HL-60 (cell line): ENCODE results near the gene TTC39B.

Source experiments
- DNase-seq, 2 experiments: peaks; one replicate each; pipeline ENCODE4 v3.0.0-alpha.2; 2010 to 2020; ENCODE audit warnings: low read depth in 1 of 2, low spot score in 1 of 2
- H3K27ac ChIP-seq: fragments of 250-450 bp; sonication (Bioruptor Pico); replicated peaks from 2 replicates; pipeline ENCODE4 v1.5.1; 2020; ENCODE audit warnings: mild to moderate bottlenecking, moderate library complexity
- H3K27me3 ChIP-seq: fragments of 250-450 bp; sonication (Bioruptor Pico); 2 replicates; pipeline ENCODE4 v1.5.1; 2021; ENCODE audit warnings: mild to moderate bottlenecking, moderate library complexity; ENCODE audit not compliant: insufficient read depth, poor library complexity, severe bottlenecking
- H3K4me3 ChIP-seq: replicated peaks from 2 replicates; pipeline ENCODE4 v1.5.1; 2011; ENCODE audit warnings: mild to moderate bottlenecking, control low read depth, low read length; ENCODE audit not compliant: insufficient read depth
- GABPA ChIP-seq: IDR thresholded peaks from 2 replicates; pipeline ENCODE4 v1.6.1; 2012; ENCODE audit warnings: low read depth
- POLR2AphosphoS5 ChIP-seq: IDR thresholded peaks from 2 replicates; pipeline ENCODE4 v1.6.1; 2012; ENCODE audit warnings: low read depth
- SPI1 ChIP-seq: IDR thresholded peaks from 2 replicates; pipeline ENCODE4 v1.6.1; 2012; ENCODE audit warnings: low read depth, mild to moderate bottlenecking, borderline replicate concordance
- TF ChIP-seq, protein P1 (sequence below): IDR thresholded peaks from one replicate; pipeline ENCODE4 v1.5.1; 2011; ENCODE audit warnings: low read length, control low read depth, inconsistent platforms; ENCODE audit not compliant: insufficient read depth
- TF ChIP-seq, protein P2 (sequence below): IDR thresholded peaks from 2 replicates; pipeline ENCODE4 v1.6.1; 2012; ENCODE audit warnings: low read depth; ENCODE audit not compliant: insufficient replicate concordance

TTC39B gene

DNA sequence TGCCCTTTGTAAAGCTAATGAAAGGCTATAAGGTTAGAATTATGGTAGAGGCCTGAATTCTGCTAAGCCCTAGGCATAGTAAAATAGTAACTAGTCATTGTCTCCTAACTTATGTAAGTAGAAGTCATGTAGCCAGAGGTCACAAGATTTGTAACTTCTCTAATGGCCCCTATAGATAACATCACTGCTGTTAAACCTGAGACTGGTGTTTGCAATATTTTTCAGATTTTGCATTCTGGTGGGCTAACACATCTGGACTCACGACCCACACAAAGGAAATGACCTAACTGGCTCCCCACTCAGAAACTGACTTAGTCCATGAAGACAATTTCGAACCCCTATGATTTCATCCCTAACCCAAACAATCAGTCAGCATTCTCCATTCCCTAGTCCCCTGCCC, 37.2 kb upstream of the TTC39B start:
- Histone ChIP-seq H3K27me3 (no peaks in the 10 kb centered on the region), H3K4me3 (no peak overlapping the region), H3K27ac (no peak overlapping the region)
- TF ChIP-seq POLR2AphosphoS5 (no peak), GABPA (no peak), SPI1 (no peak)
- TF ChIP-seq, protein P1, sequence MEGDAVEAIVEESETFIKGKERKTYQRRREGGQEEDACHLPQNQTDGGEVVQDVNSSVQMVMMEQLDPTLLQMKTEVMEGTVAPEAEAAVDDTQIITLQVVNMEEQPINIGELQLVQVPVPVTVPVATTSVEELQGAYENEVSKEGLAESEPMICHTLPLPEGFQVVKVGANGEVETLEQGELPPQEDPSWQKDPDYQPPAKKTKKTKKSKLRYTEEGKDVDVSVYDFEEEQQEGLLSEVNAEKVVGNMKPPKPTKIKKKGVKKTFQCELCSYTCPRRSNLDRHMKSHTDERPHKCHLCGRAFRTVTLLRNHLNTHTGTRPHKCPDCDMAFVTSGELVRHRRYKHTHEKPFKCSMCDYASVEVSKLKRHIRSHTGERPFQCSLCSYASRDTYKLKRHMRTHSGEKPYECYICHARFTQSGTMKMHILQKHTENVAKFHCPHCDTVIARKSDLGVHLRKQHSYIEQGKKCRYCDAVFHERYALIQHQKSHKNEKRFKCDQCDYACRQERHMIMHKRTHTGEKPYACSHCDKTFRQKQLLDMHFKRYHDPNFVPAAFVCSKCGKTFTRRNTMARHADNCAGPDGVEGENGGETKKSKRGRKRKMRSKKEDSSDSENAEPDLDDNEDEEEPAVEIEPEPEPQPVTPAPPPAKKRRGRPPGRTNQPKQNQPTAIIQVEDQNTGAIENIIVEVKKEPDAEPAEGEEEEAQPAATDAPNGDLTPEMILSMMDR, result no peak
- TF ChIP-seq, protein P2, sequence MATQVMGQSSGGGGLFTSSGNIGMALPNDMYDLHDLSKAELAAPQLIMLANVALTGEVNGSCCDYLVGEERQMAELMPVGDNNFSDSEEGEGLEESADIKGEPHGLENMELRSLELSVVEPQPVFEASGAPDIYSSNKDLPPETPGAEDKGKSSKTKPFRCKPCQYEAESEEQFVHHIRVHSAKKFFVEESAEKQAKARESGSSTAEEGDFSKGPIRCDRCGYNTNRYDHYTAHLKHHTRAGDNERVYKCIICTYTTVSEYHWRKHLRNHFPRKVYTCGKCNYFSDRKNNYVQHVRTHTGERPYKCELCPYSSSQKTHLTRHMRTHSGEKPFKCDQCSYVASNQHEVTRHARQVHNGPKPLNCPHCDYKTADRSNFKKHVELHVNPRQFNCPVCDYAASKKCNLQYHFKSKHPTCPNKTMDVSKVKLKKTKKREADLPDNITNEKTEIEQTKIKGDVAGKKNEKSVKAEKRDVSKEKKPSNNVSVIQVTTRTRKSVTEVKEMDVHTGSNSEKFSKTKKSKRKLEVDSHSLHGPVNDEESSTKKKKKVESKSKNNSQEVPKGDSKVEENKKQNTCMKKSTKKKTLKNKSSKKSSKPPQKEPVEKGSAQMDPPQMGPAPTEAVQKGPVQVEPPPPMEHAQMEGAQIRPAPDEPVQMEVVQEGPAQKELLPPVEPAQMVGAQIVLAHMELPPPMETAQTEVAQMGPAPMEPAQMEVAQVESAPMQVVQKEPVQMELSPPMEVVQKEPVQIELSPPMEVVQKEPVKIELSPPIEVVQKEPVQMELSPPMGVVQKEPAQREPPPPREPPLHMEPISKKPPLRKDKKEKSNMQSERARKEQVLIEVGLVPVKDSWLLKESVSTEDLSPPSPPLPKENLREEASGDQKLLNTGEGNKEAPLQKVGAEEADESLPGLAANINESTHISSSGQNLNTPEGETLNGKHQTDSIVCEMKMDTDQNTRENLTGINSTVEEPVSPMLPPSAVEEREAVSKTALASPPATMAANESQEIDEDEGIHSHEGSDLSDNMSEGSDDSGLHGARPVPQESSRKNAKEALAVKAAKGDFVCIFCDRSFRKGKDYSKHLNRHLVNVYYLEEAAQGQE, result no peak
- no peak for DNase-seq

DNA sequence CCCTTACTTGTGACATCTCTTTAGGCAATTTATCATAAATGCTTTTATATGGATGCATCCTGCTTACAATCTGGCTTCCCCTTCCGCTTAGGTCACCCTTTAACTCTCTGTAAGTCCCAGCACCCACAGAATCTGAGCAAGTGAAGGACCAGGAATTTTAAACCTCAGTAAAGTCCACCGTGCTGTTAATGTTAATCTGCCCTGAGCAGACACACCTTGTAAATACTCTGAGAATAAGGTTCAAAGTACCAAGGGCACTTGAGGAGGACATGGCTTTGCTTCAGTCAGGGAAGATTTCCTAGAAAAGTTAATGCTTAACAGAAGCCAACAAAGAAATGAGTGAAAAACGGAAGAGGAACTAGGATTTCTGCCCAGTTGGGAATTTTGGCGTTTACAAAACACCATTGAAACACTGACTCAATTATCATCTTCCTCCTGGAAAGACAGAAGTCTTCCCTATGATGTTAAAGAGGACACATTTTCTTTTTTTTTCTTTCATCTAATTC, 26.4 kb upstream of the TTC39B start:
- Histone ChIP-seq H3K27ac (no peak overlapping the region), H3K27me3 (no peaks in the 10 kb centered on the region), H3K4me3 (no peak overlapping the region)
- DNase-seq, result no peak
- TF ChIP-seq POLR2AphosphoS5 (no peak), GABPA (no peak), SPI1 (no peak)
- TF ChIP-seq, protein P1, result no peak
- TF ChIP-seq, protein P2, result no peak

DNA sequence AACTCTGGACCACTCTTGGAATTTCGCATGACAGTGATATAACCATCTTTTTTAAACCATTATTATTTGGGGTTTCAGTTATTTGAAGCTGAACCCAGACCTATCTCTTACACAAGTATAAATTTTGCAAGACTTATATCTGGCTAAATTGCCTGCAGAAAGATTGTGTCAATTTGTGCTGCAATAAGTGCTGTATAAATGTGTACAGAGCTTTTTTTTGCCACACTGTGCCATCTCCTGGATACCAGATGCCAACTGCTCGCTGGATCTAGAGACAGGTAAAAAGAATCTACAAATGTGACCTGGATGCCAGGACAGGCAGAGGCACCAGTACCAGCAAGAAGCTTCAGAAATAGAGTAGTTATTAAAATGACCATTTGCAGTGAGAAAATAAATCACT, 25.9 kb upstream of the TTC39B start:
- H3K4me3 ChIP-seq, result no peak overlapping the region
- H3K27ac ChIP-seq, result no peak overlapping the region
- H3K27me3 ChIP-seq, result no peaks in the 10 kb centered on the region
- DNase-seq, result no peak
- TF ChIP-seq POLR2AphosphoS5 (no peak), SPI1 (no peak), GABPA (no peak)
- TF ChIP-seq, protein P2, result no peak
- TF ChIP-seq, protein P1, result no peak
